Neural progenitor cell (in vitro differentiated cells): ENCODE measurements around the gene RRN3.
"Not testable (repeated sequence)": the region's sequence is repeated elsewhere in the genome, so short reads cannot be mapped to it uniquely, and the experiment has no call there.

ENCODE experiments used
- CTCF ChIP-seq: fragments of 200-600 bp; sonication (generic); IDR thresholded peaks from 2 replicates; pipeline ENCODE4 v1.5.1; 2017; ENCODE audit warnings: antibody characterized with exemption, mild to moderate bottlenecking
- EZH2 ChIP-seq: fragments of 200-600 bp; sonication (generic); IDR thresholded peaks from 2 replicates; pipeline ENCODE4 v1.6.1; 2017; ENCODE audit warnings: antibody characterized with exemption, mild to moderate bottlenecking, moderate library complexity
- EZH2phosphoT487 ChIP-seq: fragments of 200-600 bp; sonication (generic); IDR thresholded peaks from 2 replicates; pipeline ENCODE4 v1.6.1; 2017; ENCODE audit warnings: antibody characterized with exemption

- TF ChIP-seq CTCF, EZH2, EZH2phosphoT487: not testable (repeated sequence)
Measured at GRCh38 chr16:15027503-15028344, 66.3 kb downstream of the RRN3 start.
